Transverse colon (tissue), 4 donors: Measurements from ENCODE around the gene CACNA2D4.

Experiments
- CTCF ChIP-seq, 5 experiments: fragments of 200-600 bp in 3 of 5; fragments of 450-650 bp in 2 of 5; sonication (generic) in 3 of 5; IDR thresholded peaks; 1 replicate in 2 of 5; 2 replicates in 3 of 5; pipeline ENCODE4 v1.5.1; 2016 to 2017; ENCODE audit warnings: antibody characterized with exemption in 5 of 5, inconsistent platforms in 3 of 5, mild to moderate bottlenecking in 2 of 5, moderate library complexity in 1 of 5
- EP300 ChIP-seq: sonication (generic); formaldehyde crosslinking; IDR thresholded peaks from one replicate; pipeline ENCODE4 v1.6.1; 2017; ENCODE audit warnings: antibody characterized with exemption, low read depth
- POLR2A ChIP-seq: fragments of 450-650 bp; IDR thresholded peaks from one replicate; pipeline ENCODE4 v1.6.1; 2016; ENCODE audit warnings: antibody characterized with exemption, mild to moderate bottlenecking, moderate library complexity
- POLR2AphosphoS5 ChIP-seq, 3 donors: sonication (generic); formaldehyde crosslinking; IDR thresholded peaks; one replicate each; pipeline ENCODE4 v1.6.1; 2016; ENCODE audit warnings: antibody characterized with exemption in 3 of 3

DNA sequence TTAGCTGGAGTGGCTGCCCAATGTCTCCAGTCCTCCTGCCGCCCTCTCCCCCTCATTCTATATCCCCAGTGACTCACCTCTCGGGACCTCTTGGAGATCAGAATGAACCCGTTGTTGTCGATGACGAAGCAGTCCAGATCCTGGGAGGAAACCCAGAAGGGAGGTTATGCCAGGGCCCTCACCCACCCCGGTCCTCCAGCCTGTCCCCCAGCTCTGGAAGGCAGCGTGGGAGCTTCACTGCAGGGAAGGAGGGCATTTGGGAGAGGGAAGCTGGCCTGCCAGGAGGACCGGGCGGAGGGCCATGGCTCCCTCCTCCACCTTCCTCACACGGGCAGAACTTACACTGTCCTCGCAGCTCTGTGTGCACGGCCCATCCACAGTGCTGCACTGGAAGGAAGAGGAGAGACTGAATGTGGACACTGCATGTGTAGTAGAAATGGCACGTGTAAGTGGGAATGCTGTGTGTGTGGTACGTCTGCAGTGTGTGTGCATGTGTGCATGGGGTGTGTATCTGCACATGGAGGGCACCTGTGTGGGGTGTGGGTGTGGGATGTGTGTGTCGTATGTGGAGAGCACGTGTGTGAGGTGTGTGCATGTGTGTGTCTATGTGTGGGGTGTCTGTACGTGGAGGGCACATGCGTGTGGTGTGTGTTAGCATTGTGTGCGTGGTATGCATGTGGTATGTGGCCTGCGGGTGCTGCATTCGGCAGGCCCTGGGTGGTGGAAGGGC, 108.1 kb downstream of the CACNA2D4 start:
- TF ChIP-seq CTCF (IDR thresholded peaks at IDR 0.05) (no peak), POLR2AphosphoS5 (IDR thresholded peaks at IDR 0.05) (no peak), POLR2A (no peak), EP300 (no peak)
